HG03135 (cell line): ENCODE measurements around the gene CERCAM.
"Not testable (repeated sequence)": the region's sequence is repeated elsewhere in the genome, so short reads cannot be mapped to it uniquely, and the experiment has no call there.

Experiments used
- ATAC-seq: cut with Tn5 transposase; IDR thresholded peaks from one replicate; pipeline ENCODE4 v1.9.1; 2021; ENCODE audit warnings: mild to moderate bottlenecking, moderate library complexity; ENCODE audit not compliant: unreplicated experiment

CERCAM gene

DNA sequence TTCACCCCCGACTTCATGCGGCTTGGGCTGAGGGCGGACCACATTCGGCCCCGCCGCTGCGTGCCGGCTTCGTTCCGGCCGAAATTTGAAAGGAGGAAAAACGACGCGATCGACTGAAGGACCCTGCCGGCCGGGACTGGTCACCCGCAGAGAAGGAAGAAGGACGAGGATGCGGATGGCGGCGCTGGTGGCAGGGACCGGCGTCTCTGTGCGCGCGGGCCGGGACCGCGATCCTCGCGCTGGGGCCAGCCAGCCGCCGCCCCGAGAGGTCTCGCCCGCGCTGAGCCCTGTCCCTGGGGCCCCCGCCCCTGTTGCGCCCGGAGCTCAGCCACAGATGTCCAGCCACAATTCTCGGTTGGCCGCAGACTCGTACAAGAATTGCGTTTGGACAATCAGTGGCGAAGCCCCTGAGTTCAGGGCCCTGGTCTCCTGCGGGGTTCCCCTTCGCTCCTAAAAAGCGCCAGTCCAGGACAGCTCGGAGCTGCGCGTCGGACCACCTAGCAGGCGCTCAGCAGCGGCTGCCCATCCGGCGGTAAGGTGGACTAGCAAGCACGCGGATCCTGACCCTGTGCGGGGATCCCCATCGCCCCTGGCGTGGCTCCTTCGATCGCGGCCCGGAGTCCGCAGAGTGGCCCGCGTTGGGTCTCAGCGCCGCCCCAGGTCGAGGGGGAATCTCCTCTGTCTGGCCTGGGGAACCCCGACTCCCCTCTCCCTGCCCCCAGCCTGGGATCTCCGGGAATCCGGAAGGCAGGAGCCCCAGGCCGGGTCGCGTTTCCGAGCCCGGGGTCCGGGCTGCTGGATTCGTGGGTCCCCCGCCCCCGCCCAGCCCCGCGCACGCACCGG lies 28.1 kb upstream of the CERCAM start:
- no peak for ATAC-seq

DNA sequence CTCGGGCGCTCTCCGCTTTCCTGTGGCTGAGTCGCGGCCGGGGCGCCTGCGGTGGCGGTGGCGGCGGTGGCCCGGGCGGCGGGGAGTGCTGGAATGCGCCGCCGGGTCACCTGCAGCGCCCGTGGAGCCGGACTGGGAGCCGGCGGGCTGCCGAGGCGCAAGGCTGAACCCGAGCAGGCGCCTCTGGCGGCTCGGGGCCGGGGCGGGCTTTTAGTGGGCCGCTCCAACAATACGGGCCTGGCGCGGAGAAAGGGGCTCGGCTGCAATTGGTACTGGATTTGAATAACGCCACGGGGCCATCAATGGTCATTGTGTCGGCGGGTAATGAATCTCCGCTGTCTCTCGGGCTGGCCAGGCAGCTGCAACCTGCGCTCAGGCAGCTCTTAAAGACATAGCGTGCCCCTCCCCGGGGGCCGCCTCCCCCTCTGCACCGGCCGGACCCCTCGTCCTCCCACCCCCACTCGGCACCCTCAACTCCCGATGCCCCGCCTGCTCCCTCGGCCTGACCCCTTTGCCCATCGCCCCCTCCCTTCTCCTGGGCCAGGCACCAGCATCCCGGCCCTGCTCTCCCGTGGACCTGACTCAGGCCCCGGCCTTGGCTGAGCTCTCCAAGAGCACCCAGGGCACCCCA lies 27.4 kb upstream of the CERCAM start:
- no peak for ATAC-seq

DNA sequence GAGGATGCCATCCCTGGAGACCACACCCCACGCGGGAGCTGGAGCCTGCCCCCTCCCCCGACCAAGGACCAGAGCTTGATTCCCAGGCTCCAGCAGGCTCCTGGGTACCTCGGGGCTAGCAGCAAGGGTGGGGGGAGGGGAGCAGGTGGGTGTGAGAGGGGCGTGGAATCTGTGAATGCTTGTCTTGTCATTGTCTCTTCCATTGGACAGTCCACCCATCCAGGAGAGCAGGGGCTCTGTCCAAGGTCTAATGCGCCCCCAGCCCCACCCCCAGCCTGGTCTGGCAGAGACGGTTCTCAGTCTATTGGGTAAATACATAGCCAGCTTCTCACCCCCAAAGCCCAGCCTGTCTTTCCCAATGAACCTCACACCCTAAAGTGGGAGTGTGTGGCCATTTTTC lies 26.7 kb upstream of the CERCAM start:
- no peak for ATAC-seq

DNA sequence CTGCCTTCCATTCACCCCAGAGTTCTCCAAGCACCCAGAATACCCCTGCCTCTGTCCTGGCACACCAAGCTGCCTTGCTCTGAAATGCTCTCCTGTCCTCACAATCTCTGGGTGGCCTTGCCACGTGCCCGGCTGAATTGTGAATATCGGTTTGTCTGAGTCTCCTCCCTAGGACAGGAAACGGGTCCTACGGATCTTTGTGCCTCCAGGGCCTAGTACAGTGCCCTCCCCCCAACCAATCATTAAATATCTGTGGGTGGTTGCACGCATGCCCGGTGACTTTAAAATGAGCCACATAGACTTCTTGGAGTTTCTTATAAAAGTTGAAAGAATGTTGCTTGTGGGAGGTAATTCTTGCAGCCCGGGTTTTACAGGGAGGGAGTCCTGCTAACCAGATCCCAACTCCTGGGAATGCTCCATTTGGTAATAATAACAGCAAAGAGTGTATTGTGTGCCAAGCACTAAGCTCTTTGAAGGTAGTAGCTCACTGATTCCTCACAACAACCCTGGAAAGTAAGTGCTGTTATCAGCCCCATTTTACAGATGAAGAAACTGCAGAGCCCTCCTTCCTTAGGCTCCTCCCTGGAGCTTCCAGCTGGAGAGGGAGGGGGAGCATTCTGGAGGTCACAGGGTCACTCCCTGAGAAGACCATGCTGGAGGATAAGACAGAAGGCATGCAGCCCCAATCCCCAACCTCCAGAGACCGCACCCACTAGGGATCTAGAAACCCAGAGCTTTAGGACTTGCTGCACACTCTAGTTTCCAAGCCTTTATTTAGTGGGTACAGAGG lies 26.1 kb upstream of the CERCAM start:
- ATAC-seq: no peak

DNA sequence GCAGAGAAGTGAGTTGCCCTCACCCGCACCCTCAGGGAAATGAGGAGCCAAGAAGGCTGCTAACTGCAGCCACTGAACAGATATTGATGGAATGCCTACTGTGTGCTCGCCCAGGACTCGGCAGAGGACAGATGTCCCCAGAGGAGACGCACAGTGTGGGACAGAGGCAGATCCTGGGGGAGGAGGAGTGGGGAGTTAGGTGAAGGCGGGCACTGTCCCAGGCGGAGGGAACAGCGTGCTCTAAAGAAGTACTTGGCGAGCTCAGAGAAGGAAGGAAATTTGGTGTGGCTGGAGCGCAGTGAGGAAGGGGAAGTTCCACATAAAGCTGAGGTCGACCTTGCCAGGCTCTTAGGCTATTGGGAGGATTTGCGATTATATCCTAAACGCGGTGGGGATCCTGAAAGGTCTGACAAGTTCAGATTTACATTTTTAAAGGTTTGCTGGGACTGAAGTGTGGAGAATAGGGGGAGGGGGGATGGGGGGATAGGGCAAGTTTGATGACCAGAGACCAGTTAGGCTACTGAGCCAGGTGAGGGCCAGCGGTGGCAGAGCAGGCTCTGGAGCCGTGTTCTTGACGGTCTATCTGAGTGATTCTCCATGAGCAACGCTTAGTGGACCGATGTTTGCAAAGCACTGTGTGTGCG lies 23.6 kb upstream of the CERCAM start:
- ATAC-seq: no peak

DNA sequence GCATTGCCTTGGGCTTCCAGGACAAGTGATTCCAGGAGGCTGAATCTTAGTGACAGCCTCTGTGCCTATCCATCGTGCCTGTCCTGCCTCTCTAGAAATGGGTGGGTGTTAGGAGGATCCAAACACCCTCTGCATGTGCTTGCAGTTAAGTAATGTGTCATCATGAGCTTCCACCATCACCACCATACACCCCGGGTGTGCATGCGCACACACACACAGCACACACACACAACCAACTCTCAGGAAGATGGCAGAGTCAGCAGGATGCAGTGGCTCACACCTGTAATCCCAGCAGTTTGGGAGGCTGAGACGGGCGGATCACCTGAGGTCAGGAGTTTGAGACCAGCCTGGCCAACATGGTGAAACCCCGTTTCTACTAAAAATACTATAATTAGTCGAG lies 22.8 kb upstream of the CERCAM start:
- no peak for ATAC-seq

DNA sequence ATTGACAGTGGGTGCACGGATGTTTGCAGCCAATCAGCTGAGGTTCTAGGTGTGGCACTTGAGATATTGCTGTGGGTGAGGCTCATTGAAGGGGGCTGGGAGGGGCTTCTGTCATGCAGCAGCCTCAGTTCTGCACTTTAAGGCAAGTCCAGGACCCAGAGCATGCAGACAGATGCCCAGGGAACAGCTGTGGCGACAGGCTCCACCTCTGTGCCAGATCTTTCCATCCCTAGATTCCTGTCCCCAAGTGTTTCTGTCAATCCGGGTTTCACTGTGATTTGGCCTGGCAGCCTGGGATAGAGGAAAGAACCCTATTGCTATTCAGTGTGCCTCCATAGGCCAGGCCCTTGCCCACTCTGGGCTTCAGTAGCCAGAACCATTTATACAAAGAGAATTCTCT lies 20.8 kb upstream of the CERCAM start:
- no peak for ATAC-seq

DNA sequence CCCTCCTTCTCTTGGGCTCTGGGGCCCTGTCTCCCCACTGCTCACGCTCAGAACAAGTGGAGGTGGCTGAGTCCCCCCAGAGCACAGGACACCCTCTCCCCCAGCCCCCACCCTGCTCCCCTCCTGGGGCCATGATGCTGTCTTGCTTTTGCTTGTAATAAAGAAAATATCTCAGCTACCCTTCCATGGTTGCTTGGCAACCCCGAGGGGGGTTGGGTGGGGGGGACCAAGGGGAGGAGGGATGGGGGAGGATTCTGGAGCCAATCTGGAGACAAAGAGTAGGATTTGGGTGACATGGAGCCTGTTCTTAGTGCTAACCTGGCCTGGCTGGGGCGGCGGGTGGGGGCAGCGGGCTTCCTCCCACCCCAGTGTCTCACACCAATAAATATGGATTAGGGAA lies 16.1 kb upstream of the CERCAM start:
- no peak for ATAC-seq

DNA sequence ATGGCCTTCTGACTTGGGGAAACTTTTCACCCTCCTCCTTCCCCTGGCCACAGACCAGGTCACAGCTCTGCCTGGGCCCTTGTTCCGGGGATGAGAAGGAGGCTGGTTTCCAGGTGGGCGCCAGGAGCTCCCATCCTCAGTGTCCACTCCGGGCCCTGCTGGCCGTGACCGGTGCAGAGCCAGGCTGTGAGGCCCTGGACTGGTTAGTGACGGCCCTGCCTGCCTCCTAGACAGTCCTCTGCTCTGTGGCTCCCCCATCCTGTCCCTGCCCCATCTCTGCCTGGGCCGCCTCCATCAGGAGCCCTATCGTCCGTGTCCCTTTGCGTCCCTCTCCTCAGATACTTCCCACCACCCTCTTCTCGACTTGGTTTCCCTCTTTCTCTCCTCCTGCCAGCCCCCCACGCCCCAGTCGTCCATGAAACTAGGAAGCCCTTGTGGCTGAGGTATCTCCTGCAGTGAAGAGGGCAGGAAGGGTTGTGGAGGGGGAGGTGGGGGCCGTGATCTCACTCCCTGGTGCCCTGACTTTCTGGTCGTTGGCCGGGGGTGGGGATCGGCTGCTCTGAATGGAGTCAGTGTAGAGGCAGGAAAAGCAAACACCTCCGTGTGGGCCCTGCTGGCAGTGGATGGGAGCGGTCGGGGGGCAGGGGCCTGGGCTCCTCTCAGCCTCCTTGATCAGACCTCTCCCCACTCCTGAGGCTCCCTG lies 15.4 kb upstream of the CERCAM start:
- ATAC-seq: no peak

DNA sequence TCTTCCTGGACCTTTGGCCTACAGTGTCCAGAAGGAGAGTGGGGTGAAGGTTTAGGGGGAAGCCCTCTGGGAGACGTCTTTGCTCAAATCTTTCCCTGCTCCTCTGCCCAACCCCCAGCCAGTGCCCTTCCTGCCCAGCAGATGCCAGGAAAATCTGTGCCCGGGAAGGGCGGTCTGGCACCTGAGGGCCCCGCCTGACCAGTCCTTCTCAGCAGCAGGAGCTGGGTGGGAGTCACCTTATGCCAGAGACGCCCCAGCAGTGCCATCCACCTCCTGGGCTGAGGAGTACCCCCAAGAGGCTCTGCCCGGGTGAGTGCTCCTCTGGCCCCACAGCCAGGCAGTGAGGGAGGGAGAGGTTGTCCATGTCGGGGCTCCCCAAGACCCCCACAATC lies 14.9 kb upstream of the CERCAM start:
- no peak for ATAC-seq

DNA sequence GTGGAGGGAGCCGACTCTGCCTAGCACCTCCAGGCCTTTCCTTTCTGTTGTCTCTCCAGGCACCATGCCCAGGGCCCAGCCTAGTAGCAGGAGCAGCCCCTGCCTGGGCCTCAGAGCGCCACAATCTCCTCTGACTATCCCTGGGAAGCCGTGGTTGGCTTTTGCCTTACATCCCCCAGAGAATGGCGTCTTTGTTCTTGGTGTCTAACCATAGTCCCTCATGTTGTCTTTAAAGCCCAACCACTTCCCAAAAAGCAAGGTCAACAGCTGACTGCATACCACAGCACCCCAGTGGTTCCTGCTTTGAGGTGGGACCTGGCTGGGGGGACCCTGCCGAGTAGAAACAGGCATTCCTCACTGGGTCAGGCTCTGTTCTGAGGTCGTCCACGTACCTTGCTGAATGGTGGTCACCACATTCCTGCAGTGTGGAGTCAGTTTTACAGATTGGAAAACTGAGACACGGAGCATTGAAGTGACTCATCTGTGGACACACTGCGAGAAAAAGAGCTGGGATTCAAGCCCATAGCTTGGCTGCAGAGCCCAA lies 13.7 kb upstream of the CERCAM start:
- ATAC-seq: no peak

DNA sequence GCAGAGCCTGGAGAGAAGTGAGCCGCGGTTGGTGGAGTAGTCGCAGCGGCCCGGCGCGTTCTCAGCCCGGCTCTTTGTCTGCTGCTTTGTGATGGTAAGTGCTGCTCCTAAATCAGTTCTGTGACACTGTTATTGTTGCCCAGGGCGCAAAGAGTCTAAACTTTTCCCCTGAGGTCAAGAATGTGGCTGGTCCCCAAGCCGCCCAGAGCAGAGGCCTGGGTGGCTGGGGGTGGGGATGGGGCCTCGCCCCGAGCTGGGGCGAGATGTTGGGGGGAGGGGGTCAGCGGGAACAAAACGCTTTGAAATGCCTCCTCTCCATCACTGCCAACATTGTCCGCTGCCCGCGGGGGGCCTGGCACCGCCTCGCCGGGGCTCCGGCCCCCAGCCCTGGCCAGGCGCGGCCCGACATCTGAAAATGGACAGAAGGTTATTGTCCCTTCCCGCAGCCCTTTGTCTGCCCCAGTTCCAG lies 11.7 kb upstream of the CERCAM start:
- ATAC-seq: no peak

DNA sequence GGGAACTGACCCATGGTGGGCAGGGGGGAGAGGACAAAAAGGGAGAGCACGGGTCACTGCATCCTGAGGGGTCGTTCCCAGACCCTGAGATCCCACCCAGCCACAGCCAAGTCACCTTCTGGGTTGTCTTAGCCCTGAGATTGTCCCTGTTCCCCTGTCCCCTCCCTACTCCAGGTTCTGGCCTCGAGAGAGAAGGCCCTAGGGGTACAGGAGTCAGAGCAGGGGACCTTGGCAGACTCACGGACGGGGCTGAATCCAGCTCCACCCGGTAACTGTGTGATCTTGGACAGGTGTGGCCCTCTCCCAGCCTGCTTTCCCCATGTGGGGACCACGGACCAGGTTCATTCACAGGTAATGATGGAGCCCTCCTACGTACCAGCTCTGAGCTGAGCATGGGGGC lies 11.2 kb upstream of the CERCAM start:
- ATAC-seq: no peak

DNA sequence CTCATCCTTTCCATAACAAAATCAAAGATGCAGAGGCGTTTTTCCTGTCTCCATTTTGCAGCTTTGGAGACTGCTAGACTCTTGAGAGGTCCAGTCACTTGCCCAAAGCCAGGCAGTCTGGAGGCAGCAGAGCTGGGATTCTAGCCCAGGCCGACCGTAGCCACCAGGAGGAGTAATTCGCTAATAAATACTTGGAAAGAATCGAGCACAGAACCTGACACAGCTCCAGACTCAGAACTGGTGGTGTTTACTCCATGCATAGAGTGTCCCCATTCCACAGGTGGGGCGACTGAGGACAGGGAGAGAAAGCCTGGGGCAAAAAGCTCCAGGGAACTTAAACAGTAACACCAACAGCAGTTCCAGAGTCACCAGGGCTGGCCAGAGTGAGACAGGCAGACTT lies 10.7 kb upstream of the CERCAM start:
- no peak for ATAC-seq

DNA sequence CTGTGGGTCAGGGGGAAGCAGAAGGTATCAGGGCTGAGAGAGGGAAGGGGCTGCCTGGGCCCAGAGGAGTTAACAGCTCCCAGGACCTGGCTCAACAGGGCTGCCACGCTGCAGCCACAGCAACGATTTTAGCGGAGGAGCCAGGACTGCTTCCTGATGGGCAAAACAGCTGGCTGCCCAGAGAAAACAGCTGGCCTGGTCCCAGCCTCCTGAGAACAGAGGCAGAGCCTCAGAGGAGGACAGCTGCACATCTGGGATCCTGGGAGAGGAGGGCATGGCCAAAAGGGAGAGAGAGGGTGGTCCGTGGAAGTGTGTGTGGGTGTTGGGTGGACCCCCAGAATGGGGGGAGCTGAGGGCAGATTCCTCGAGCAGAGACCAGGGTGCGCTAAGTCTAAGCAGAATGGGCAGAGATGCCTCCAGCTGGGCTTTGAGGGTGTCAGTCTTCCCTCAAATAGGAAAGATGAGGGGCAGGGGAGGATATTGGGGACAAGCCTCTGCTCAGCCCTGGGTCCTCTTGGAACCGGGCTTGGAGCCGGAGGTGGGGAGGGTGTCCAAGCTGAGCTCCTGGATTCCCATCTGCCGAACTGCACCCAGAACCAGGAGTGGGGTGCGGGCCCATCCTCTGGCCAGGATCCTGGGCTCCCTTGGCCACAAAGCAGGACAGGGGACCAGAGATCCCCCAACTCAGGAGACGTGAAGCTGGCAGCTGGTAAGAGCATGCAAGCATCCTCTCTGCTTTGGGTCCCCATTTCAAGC lies 9.1 kb upstream of the CERCAM start:
- no peak for ATAC-seq

DNA sequence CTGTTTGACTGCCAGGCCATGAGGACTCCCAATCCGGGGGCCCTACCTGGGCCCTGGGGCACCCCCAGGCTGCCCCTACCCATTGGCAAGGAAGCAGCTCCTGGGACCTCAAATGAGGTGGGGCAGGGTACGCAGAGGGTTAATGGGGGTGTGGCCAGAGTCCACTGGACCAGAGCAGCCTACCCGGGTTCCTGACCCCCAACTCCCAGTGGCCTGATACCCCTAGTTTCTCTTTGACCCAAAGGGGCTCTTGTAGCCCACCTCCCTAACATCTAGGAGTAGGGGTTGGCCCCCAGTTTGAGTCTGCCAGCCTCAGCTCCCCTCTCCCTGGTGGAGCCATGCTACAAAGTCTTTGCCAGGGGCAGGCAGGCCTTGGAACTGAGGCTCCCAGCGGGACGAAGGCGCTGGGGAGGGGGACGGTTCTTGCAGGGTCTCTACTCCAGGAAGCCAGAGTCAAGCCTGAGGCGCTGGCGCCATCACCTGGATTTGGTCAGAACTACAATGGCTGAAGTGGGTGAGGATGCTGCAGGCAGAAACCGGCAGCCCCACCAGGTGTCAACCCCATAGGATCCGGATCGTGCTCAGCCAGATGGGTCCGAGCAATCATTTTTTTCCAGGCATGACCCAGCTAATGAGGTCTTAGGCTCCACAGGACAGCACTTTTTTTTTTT lies 8.4 kb upstream of the CERCAM start:
- ATAC-seq: no peak

DNA sequence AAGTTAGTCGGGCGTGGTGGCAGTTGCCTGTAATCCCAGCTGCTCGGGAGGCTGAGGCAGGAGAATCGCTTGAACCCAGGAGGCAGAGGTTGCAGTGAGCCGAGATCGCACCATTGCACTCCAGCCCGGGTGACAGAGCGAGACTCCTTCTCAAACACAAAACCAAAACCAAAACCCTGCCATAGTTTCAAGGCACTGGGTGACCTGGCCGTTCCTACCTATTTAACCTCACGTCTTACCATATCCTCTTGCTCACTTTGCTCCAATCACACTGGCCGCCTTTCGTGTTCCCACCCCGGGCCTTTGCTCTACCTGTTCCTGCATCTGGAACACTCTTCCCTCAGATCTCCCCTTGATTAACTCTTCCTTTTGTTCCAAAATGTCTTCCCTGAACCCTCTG lies 6.9 kb upstream of the CERCAM start:
- not testable (repeated sequence) for ATAC-seq

DNA sequence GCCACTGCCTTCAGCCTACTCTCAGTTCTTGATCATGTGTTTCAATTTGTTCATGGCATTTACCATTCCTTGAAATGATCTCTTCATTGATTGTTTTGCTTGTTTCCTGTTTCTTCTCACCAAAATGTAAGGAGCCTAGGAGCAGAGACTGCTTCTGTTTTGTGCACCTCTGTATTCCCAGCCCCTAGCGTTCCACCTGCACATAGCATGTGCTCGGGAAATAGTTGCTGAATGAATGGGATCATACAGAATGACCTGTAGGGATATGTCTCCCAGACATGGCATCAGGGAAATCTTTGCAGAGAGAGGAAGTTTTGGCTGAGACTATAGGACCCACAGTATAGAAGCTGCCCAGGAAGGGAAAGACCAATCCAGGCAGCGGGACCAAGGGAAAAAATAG lies 6.2 kb upstream of the CERCAM start:
- no peak for ATAC-seq

DNA sequence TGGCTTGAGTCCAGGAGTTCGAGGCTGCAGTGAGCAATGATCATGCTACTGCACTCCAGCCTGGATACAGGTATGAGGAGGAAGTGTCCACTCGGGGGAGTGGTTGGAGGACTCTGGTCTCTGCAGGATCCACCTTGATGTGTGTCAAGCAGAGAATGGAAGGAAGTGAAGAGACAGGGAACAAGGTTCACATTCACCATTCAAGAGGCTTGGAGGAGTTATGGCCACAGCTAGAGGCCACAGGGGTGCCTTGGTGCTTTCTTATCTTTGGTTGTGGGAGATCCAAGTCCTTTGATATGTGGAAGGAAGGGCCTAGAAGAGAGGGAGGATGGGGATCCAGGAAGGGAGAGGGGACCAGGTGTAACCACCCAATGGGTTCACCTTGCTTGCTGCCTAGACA lies 5.4 kb upstream of the CERCAM start:
- ATAC-seq: no peak
